ENCODE measurements around the gene ALAD.
"Not testable (repeated sequence)": the region's sequence is repeated elsewhere in the genome, so short reads cannot be mapped to it uniquely, and the experiment has no call there.

The ALAD gene

GRCh38 chr9:113398796-113399195 is 2.3 kb downstream of the ALAD start:
- no peak for DNase-seq (ENCODE audit: low read depth in 2 of 2)

GRCh38 chr9:113397203-113397631 is 3.9 kb downstream of the ALAD start:
- no peak for DNase-seq (ENCODE audit: low read depth in 2 of 2)

- no peak for DNase-seq (ENCODE audit: low read depth in 2 of 2)
Observed at GRCh38 chr9:113395000-113395861, 5.9 kb downstream of the ALAD start.

- no peak for DNase-seq (ENCODE audit: low read depth in 2 of 2)
Observed at GRCh38 chr9:113393281-113393680, 7.8 kb downstream of the ALAD start.

- DNase-seq (ENCODE audit: low read depth in 2 of 2): no peak
Observed at GRCh38 chr9:113391917-113392316, 9.2 kb downstream of the ALAD start.

GRCh38 chr9:113390192-113390960 is 10.7 kb downstream of the ALAD start:
- no peak for DNase-seq (ENCODE audit: low read depth in 2 of 2)

GRCh38 chr9:113389451-113389850 is 11.6 kb downstream of the ALAD start:
- no peak for DNase-seq (ENCODE audit: low read depth in 2 of 2)

- DNase-seq (ENCODE audit: low read depth in 2 of 2): no peak
Observed at GRCh38 chr9:113388833-113389232, 12.3 kb downstream of the ALAD start.

GRCh38 chr9:113387560-113388230 is 13.4 kb downstream of the ALAD start:
- no peak for DNase-seq (ENCODE audit: low read depth in 2 of 2)

- no peak for DNase-seq (ENCODE audit: low read depth in 2 of 2)
Observed at GRCh38 chr9:113386571-113387393, 14.3 kb downstream of the ALAD start.

GRCh38 chr9:113381909-113382411 is 19.1 kb downstream of the ALAD start:
- no peak for DNase-seq (ENCODE audit: low read depth in 2 of 2)

- not testable (repeated sequence) for DNase-seq (ENCODE audit: low read depth in 2 of 2)
Observed at GRCh38 chr9:113381441-113381840, 19.6 kb downstream of the ALAD start.

- no peak for DNase-seq (ENCODE audit: low read depth in 2 of 2)
Observed at GRCh38 chr9:113380869-113381378, 20.2 kb downstream of the ALAD start.

- not testable (repeated sequence) for DNase-seq (ENCODE audit: low read depth in 2 of 2)
Observed at GRCh38 chr9:113379829-113380210, 21.3 kb downstream of the ALAD start.

GRCh38 chr9:113379094-113379828 is 21.8 kb downstream of the ALAD start:
- DNase-seq (ENCODE audit: low read depth in 2 of 2): not testable (repeated sequence)

GRCh38 chr9:113376634-113377567 is 24.2 kb downstream of the ALAD start, which contains the start of gene HDHD3:
TSS of gene HDHD3 (minus strand) at chr9:113376986. CDS start at chr9:113374354, 2,632 bp downstream.
- DNase-seq (ENCODE audit: low read depth in 2 of 2): peak; percentile 79 to 80

GRCh38 chr9:113375057-113376023 is 25.7 kb downstream of the ALAD start:
- no peak for DNase-seq (ENCODE audit: low read depth in 2 of 2)

All from stimulated activated CD4-positive, alpha-beta T cell treated with anti-CD3 and anti-CD28 coated beads, Interleukin-1b, Interleukin-23, amount 100 ng/mL, for 4 hours (primary cell).